Left colon (tissue), 2 donors: ENCODE results near the gene UBE2O. TPM values are rescaled to one million over a fixed set of nuclear protein-coding genes. Genes with fewer than 3 reads are reported as not detected.
"Not testable (repeated sequence)": the region's sequence is repeated elsewhere in the genome, so short reads cannot be mapped to it uniquely, and the experiment has no call there.

Experiments used
- ATAC-seq: fragments of 200-7000 bp; cut with Tn5 transposase; one replicate; pipeline ENCODE4 v1.9.1; 2020; ENCODE audit warnings: mild to moderate bottlenecking, moderate library complexity
- DNase-seq, 2 donors: peaks; one replicate each; pipeline ENCODE4 v3.0.0-alpha.2; 2020
- intact Hi-C, 2 donors: fragments of 100-400 bp; cut with DNase I in 1 of 2; cut with micrococcal nuclease in 1 of 2; formaldehyde crosslinking; loops; one replicate each; pipeline versions ENCODE4 v1.11.2 to v1.14.0; 2022; cut with DNase I, micrococcal nuclease
- total RNA-seq, 2 donors: library from RNA; stranded (reverse); fragmentation: NEBNext Ultra II Directional; extraction: Animal tissue kit (Norgen Biotek cat#: 25700); gene quantifications; one replicate each; pipeline ENCODE4 v1.2.1, GENCODE V29; 2021
- donor health status: DM: no; HTN: no; CAD: no.
- donor health status: DM: yes; HTN: yes; CAD: no.

UBE2O gene
- total RNA-seq, 2 donors from 2014 or later: 15.9 to 18.2 TPM

GRCh38 chr17:76346936-76347335 lies 106.0 kb downstream of the UBE2O start:
- intact Hi-C loops, DNase-seq, ATAC-seq: not testable (repeated sequence)

GRCh38 chr17:76345377-76345974 lies 107.5 kb downstream of the UBE2O start:
- ATAC-seq: no peak
- no peak for DNase-seq
- intact Hi-C loops: no loop called here

DNA sequence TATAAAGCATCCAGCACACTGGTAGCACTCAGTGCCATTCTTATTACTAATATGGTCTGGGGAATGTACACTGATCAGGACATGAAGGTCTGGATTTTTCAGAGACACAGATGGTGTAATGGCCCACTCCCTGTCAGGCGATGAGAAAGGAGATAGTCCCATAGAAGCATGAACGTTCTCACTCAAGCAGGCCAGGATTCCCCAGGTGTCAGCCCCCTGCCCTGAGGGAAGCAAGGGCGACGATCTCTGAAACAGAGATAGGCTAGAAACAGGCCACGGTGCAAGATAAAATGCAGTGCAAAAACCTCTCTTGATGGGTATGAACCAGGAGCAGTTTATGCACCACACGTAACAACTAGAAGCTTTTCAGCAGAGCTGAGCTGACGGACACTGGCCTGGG lies 109.8 kb downstream of the UBE2O start:
- DNase-seq: no peak
- intact Hi-C loops: no loop called here
- ATAC-seq: no peak

- ATAC-seq (no peak), DNase-seq (no peak)
- intact Hi-C loops: no loop called here
Observed at GRCh38 chr17:76341301-76341700, 111.7 kb downstream of the UBE2O start.

Other genes with a start within 250 kb of the UBE2O start
- 10 to 100 TPM; 23.6 to 89.3 TPM for gene RNF157, start 212.7 kb downstream of the UBE2O start, total RNA-seq
- gene UBALD2, start 187.8 kb downstream of the UBE2O start, total RNA-seq: 100 to 1,000 TPM in 1 of 2 donors, 10 to 100 TPM in 1; 75.6 to 113 TPM
- 1 to 10 TPM; 1.9 to 2.3 TPM for gene QRICH2, start 144.9 kb downstream of the UBE2O start, total RNA-seq
- gene PRPSAP1, start 99.2 kb downstream of the UBE2O start, total RNA-seq: 10 to 100 TPM; 61.7 to 70.3 TPM
- gene SPHK1, start 68.5 kb downstream of the UBE2O start, total RNA-seq: 1 to 10 TPM; 2.9 to 4.2 TPM
- gene AANAT, start 14.5 kb upstream of the UBE2O start, total RNA-seq: not detected
- 10 to 100 TPM; 11.6 to 12.8 TPM for gene RHBDF2, start 48.3 kb upstream of the UBE2O start, total RNA-seq
- gene CYGB, start 84.6 kb upstream of the UBE2O start, total RNA-seq: 10 to 100 TPM in 1 of 2 donors, 1 to 10 TPM in 1; 9.0 to 12.2 TPM
- gene PRCD, start 86.9 kb upstream of the UBE2O start, total RNA-seq: 1 to 10 TPM in 1 of 2 donors, under 1 TPM in 1; 0.92 to 2.3 TPM
- gene ST6GALNAC2, start 132.7 kb upstream of the UBE2O start, total RNA-seq: 1 to 10 TPM; 3.9 to 4.5 TPM
- 100 to 1,000 TPM; 322 to 434 TPM for gene ST6GALNAC1, start 190.6 kb upstream of the UBE2O start, total RNA-seq